Breast epithelium (tissue), 4 donors: ENCODE measurements around the gene EARS2. TPM values are rescaled to one million over a fixed set of nuclear protein-coding genes. Genes with fewer than 3 reads are reported as not detected.

Experiments used
- DNase-seq, 2 donors: peaks; one replicate each; pipeline ENCODE4 v3.0.0-alpha.2; 2019; ENCODE audit warnings: low spot score in 2 of 2
- H3K27ac ChIP-seq, 2 donors: fragments of 200-600 bp; sonication (generic) in 1 of 2; one replicate each; pipeline ENCODE4 v1.5.1; 2016 to 2019; ENCODE audit warnings: mild to moderate bottlenecking in 1 of 2
- H3K27me3 ChIP-seq, 2 donors: fragments of 200-600 bp; sonication (generic) in 1 of 2; one replicate each; pipeline versions ENCODE4 v1.5.1 to v1.6.0; 2017 to 2019; ENCODE audit warnings: control low read depth in 1 of 2, mild to moderate bottlenecking in 1 of 2
- H3K36me3 ChIP-seq: fragments of 200-600 bp; one replicate; pipeline ENCODE4 v1.5.1; 2019
- H3K4me1 ChIP-seq, 2 donors: fragments of 200-600 bp; sonication (generic); one replicate each; pipeline ENCODE4 v1.5.1; 2016 to 2019; ENCODE audit warnings: control low read depth in 1 of 2
- H3K4me3 ChIP-seq, 3 donors: fragments of 200-600 bp; sonication (generic); 1 replicate in 2 of 3; 2 replicates in 1 of 3; pipeline ENCODE4 v1.5.1; 2016 to 2019; ENCODE audit warnings: mild to moderate bottlenecking in 3 of 3, moderate library complexity in 2 of 3
- H3K9me3 ChIP-seq, 2 donors: fragments of 200-600 bp; sonication (generic) in 1 of 2; one replicate each; pipeline ENCODE4 v1.5.1; 2016 to 2019; ENCODE audit warnings: control low read depth in 1 of 2
- POLR2A ChIP-seq: fragments of 450-650 bp; IDR thresholded peaks from one replicate; pipeline ENCODE4 v1.6.1; 2016; ENCODE audit warnings: antibody characterized with exemption, mild to moderate bottlenecking, moderate library complexity
- POLR2AphosphoS5 ChIP-seq, 3 donors: sonication (generic); formaldehyde crosslinking; IDR thresholded peaks; one replicate each; pipeline ENCODE4 v1.6.1; 2017; ENCODE audit warnings: antibody characterized with exemption in 3 of 3
- intact Hi-C: fragments of 100-400 bp; cut with DNase I; formaldehyde crosslinking; loops from one replicate; pipeline ENCODE4 v1.15.1; 2023; ENCODE audit warnings: low total_unique reads
- total RNA-seq, 3 donors: library from RNA; depleted of rRNA; stranded (reverse); fragments of >200 nt; gene quantifications; one replicate each; pipeline ENCODE4 v1.1.0, GENCODE V29; 2016
- TF ChIP-seq, protein P1 (sequence below), 3 donors: fragments of 450-650 bp; IDR thresholded peaks; one replicate each; pipeline ENCODE4 v1.5.1; 2016 to 2017; ENCODE audit warnings: antibody characterized with exemption in 3 of 3, mild to moderate bottlenecking in 3 of 3, moderate library complexity in 3 of 3

EARS2 gene
- total RNA-seq, 3 donors from 2014 or later, result 22.4 to 25.9 (median 25.0) TPM

DNA sequence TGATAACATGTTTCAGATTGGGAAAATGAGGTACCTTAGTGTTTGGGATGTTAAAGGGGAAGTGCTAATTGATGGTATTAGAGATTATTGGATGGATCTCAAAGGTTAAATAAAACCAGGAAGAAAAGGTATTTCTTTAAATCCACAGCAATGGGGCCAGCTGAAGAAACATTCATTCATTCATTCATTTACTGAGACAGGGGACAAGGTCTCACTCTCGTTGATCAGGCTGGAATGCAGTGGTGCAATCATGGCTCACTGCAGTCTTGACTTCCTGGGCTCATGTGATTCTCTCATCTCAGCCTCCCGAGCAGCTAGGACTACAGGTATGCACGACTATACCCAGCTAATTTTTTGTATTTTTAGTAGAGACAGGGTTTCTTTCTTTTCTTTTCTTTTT, 19.8 kb downstream of the EARS2 start:
- no peak overlapping the region for H3K4me3 ChIP-seq
- H3K27me3 ChIP-seq, result no peaks in the 10 kb centered on the region
- intact Hi-C loops, result no loop called here
- no peak overlapping the region for H3K27ac ChIP-seq
- DNase-seq, result no peak
- no peaks in the 10 kb centered on the region for H3K9me3 ChIP-seq
- H3K36me3 ChIP-seq, result no peaks in the 10 kb centered on the region
- TF ChIP-seq, protein P1, sequence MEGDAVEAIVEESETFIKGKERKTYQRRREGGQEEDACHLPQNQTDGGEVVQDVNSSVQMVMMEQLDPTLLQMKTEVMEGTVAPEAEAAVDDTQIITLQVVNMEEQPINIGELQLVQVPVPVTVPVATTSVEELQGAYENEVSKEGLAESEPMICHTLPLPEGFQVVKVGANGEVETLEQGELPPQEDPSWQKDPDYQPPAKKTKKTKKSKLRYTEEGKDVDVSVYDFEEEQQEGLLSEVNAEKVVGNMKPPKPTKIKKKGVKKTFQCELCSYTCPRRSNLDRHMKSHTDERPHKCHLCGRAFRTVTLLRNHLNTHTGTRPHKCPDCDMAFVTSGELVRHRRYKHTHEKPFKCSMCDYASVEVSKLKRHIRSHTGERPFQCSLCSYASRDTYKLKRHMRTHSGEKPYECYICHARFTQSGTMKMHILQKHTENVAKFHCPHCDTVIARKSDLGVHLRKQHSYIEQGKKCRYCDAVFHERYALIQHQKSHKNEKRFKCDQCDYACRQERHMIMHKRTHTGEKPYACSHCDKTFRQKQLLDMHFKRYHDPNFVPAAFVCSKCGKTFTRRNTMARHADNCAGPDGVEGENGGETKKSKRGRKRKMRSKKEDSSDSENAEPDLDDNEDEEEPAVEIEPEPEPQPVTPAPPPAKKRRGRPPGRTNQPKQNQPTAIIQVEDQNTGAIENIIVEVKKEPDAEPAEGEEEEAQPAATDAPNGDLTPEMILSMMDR (IDR thresholded peaks at IDR 0.05), result no peak
- TF ChIP-seq POLR2A, result no peak
- TF ChIP-seq POLR2AphosphoS5 (IDR thresholded peaks at IDR 0.05), result no peak
- no peaks in the 10 kb centered on the region for H3K4me1 ChIP-seq

GRCh38 chr16:23535901-23536300, 21.2 kb downstream of the EARS2 start:
- H3K27ac ChIP-seq, result no peak overlapping the region
- DNase-seq, result no peak
- no peaks in the 10 kb centered on the region for H3K9me3 ChIP-seq
- no peaks in the 10 kb centered on the region for H3K27me3 ChIP-seq
- no peak for TF ChIP-seq POLR2AphosphoS5 (IDR thresholded peaks at IDR 0.05)
- TF ChIP-seq POLR2A, result no peak
- TF ChIP-seq, protein P1 (IDR thresholded peaks at IDR 0.05), result no peak
- no peak overlapping the region for H3K4me3 ChIP-seq
- intact Hi-C loops, result no loop called here
- H3K36me3 ChIP-seq, result no peaks in the 10 kb centered on the region
- H3K4me1 ChIP-seq, result no peaks in the 10 kb centered on the region

GRCh38 chr16:23534868-23535860, 22.0 kb downstream of the EARS2 start:
- H3K27me3 ChIP-seq, result no peaks in the 10 kb centered on the region
- DNase-seq, result no peak
- H3K4me3 ChIP-seq, result no peak overlapping the region
- H3K36me3 ChIP-seq, result no peaks in the 10 kb centered on the region
- no peaks in the 10 kb centered on the region for H3K4me1 ChIP-seq
- H3K27ac ChIP-seq, result no peak overlapping the region
- H3K9me3 ChIP-seq, result no peaks in the 10 kb centered on the region
- no peak for TF ChIP-seq POLR2A
- TF ChIP-seq POLR2AphosphoS5 (IDR thresholded peaks at IDR 0.05), result no peak
- TF ChIP-seq, protein P1 (IDR thresholded peaks at IDR 0.05), result no peak
- intact Hi-C loops, result no loop called here

DNA sequence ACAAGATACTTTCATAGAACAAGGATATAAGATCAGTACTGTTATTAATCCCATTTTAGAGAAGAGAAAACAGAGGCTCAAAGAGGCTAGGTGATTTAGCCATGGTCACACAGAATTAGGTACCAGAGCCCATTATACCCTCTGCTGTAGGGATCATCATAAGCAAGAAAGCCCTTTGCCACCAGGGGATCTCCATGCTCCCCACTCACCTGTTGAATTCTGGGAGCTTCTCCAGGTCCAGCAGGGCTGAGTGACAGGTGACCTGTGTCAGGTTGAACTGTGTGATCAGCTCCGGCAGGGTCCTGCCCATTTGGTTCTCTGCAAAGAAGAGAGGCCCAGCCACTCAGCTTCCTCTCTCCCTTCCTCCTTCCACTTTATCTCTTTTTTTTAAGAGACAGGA, 24.7 kb downstream of the EARS2 start:
- Histone ChIP-seq H3K36me3 (no peaks in the 10 kb centered on the region), H3K4me3 (no peak overlapping the region), H3K27ac (no peak overlapping the region), H3K9me3 (no peaks in the 10 kb centered on the region), H3K4me1 (no peaks in the 10 kb centered on the region), H3K27me3 (no peaks in the 10 kb centered on the region)
- TF ChIP-seq POLR2AphosphoS5 (IDR thresholded peaks at IDR 0.05) (no peak), POLR2A (no peak)
- TF ChIP-seq, protein P1 (IDR thresholded peaks at IDR 0.05), result no peak
- intact Hi-C loops, result loop anchor here (1.0 kb wide), 1 partner anchor 39 kb away; no protein-coding TSS in a partner anchor
- no peak for DNase-seq

DNA sequence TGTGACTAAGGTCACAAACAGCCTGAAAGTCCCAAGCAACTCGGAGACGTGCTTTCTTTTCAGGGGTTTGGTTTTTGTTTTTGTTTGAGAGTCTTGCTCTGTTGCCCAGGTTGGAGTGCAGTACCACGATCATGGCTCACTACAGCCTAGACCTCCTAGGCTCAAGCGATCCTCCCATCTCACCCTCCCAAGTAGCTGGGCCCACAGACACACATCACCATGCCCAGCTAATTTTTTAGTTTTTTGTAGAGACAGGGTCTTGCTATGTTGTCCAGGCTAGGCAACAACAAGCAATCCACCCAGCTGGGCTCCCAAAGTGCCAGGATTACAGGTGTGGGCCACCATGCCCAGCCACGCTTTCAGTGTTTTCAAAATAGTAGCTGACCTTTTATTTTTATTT, 27.1 kb downstream of the EARS2 start:
- Histone ChIP-seq H3K27me3 (no peaks in the 10 kb centered on the region), H3K27ac (no peak overlapping the region), H3K9me3 (no peaks in the 10 kb centered on the region), H3K36me3 (no peaks in the 10 kb centered on the region), H3K4me3 (no peak overlapping the region), H3K4me1 (no peaks in the 10 kb centered on the region)
- no peak for DNase-seq
- TF ChIP-seq POLR2A, result no peak
- no peak for TF ChIP-seq POLR2AphosphoS5 (IDR thresholded peaks at IDR 0.05)
- TF ChIP-seq, protein P1 (IDR thresholded peaks at IDR 0.05), result no peak
- intact Hi-C loops, result no loop called here
